ENCODE results near the gene ACACA. TPM values are rescaled to one million over a fixed set of nuclear protein-coding genes. Genes with fewer than 3 reads are reported as not detected.

ACACA gene
- total RNA-seq, 1 experiment from 2014 or later = 33.0 TPM

DNA sequence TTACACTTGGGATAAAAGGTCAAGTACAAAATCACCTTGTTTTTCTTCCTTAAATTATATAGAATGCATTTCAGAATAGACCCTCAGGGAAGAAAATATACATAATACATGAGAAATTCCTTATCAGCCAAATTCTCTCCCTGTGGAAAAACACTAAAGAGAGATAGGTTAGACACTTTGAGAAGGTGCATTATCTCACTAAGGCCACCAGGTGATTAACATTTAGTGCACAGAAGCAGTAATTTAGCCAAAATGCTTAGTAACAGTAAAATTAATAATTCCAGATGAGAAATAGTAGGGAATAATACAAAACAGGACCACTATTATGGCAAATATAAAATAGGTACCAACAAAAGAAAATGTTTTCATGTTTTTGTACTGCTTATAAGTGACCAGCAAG is 216.1 kb downstream of the ACACA start:
- intact Hi-C loops (cut with micrococcal nuclease) = loop anchor here (5.0 kb wide), 1 partner anchor 43 kb away; no protein-coding TSS in a partner anchor
- H3K4me1 ChIP-seq (ENCODE audit: insufficient read depth, low read length) = 0 out of 2 replicates have a peak, but pooled peaks cover 2% of the 10 kb centered on the region
- no peaks in the 10 kb centered on the region for H3K79me2 ChIP-seq (ENCODE audit: low read length)
- H4K20me1 ChIP-seq (ENCODE audit: low read length) = no peaks in the 10 kb centered on the region
- TF ChIP-seq, protein P1, sequence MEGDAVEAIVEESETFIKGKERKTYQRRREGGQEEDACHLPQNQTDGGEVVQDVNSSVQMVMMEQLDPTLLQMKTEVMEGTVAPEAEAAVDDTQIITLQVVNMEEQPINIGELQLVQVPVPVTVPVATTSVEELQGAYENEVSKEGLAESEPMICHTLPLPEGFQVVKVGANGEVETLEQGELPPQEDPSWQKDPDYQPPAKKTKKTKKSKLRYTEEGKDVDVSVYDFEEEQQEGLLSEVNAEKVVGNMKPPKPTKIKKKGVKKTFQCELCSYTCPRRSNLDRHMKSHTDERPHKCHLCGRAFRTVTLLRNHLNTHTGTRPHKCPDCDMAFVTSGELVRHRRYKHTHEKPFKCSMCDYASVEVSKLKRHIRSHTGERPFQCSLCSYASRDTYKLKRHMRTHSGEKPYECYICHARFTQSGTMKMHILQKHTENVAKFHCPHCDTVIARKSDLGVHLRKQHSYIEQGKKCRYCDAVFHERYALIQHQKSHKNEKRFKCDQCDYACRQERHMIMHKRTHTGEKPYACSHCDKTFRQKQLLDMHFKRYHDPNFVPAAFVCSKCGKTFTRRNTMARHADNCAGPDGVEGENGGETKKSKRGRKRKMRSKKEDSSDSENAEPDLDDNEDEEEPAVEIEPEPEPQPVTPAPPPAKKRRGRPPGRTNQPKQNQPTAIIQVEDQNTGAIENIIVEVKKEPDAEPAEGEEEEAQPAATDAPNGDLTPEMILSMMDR (conservative IDR thresholded peaks at IDR 0.05; ENCODE audit: low read depth, low read length) = peak; percentile 15; the same call in 1 of the 2 replicates
- TF ChIP-seq EZH2phosphoT487 (IDR thresholded peaks at IDR 0.05; ENCODE audit: borderline replicate concordance, low read length) (no peak), EZH2 (IDR thresholded peaks at IDR 0.05; ENCODE audit: low read length, unreplicated experiment) (no peak)
- no peak overlapping the region for H3K4me2 ChIP-seq (ENCODE audit: low read length)
- H3K9me3 ChIP-seq (ENCODE audit: low read length) = no peaks in the 10 kb centered on the region
- POLR2A ChIA-PET (ENCODE audit: unreplicated experiment) = no interaction called here
- H3F3A ChIP-seq (ENCODE audit: low read length, unreplicated experiment) = no peaks in the 10 kb centered on the region
- DNase-seq = no peak
- CTCF ChIA-PET = no interaction called here
- ATAC-seq = no peak
- H3K4me3 ChIP-seq (ENCODE audit: low read length) = no peak overlapping the region
- no peaks in the 10 kb centered on the region for H3K9me2 ChIP-seq (replicated peaks; ENCODE audit: low read length)
- H3K27me3 ChIP-seq (ENCODE audit: low read length) = no peaks in the 10 kb centered on the region
- H3K27ac ChIP-seq (ENCODE audit: low read length) = no peak overlapping the region
- H3K36me3 ChIP-seq (ENCODE audit: low read depth, low read length) = peaks cover 21% of the 10 kb centered on the region
- H2AFZ ChIP-seq (ENCODE audit: low read length) = no peak overlapping the region
- BruUV-seq (replicated peaks) = no TSS peak
- no peak overlapping the region for H3K9ac ChIP-seq (ENCODE audit: low read length)

DNA sequence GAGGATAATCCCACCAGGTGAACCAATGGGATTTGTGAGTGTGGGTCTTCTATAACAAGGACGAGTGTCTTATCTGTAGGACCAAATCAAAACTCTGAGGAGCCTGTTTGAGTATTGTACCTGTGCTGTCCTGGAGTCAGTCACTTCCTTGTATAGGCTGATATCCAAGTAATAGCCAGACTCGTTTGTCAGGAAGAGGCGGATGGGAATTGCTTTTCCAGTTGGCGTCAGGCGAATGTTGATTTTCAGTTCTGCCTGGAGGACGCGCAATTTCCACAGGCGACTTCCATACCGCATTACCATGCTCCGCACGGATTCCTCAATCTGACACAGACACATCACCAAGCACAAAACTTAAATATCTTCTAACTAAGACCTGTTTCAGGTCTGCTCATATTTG is 218.5 kb downstream of the ACACA start:
- Histone ChIP-seq H3K9me2 (replicated peaks; ENCODE audit: low read length) (no peaks in the 10 kb centered on the region), H3K4me3 (ENCODE audit: low read length) (no peak overlapping the region), H3K4me2 (ENCODE audit: low read length) (no peak overlapping the region), H3K4me1 (ENCODE audit: insufficient read depth, low read length) (peaks cover 5% of the 10 kb centered on the region), H4K20me1 (ENCODE audit: low read length) (no peaks in the 10 kb centered on the region), H3K27ac (ENCODE audit: low read length) (no peak overlapping the region), H3K27me3 (ENCODE audit: low read length) (no peaks in the 10 kb centered on the region), H3K79me2 (ENCODE audit: low read length) (no peaks in the 10 kb centered on the region), H3K9me3 (ENCODE audit: low read length) (no peaks in the 10 kb centered on the region), H3K9ac (ENCODE audit: low read length) (no peak overlapping the region), H3F3A (ENCODE audit: low read length, unreplicated experiment) (no peaks in the 10 kb centered on the region), H2AFZ (ENCODE audit: low read length) (no peak overlapping the region), H3K36me3 (ENCODE audit: low read depth, low read length) (peaks cover 20% of the 10 kb centered on the region)
- CTCF ChIA-PET = no interaction called here
- POLR2A ChIA-PET (ENCODE audit: unreplicated experiment) = no interaction called here
- intact Hi-C loops (cut with micrococcal nuclease) = no loop called here
- no peak for DNase-seq
- no peak for ATAC-seq
- TF ChIP-seq EZH2phosphoT487 (IDR thresholded peaks at IDR 0.05; ENCODE audit: borderline replicate concordance, low read length) (no peak), EZH2 (IDR thresholded peaks at IDR 0.05; ENCODE audit: low read length, unreplicated experiment) (no peak)
- TF ChIP-seq, protein P1 (conservative IDR thresholded peaks at IDR 0.05; ENCODE audit: low read depth, low read length) = no peak
- BruUV-seq (replicated peaks) = no TSS peak

DNA sequence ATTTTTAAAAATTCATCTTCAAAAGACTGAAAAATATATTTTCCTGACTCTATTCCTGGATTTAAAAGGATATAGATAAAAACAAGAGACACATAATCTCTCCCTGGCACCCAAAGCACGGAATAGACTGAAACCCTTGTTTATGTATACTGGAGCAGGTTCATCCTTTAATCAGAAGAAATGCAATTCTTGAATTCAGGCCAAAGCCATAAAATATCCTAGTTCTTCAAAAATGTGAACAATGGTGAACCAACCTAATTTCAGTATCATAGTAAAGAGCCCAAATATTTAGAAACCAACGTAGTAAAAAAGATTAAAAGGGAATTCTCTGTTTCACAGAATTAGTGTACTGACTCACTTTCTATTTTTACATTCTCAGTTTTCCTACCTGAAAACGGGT is 219.4 kb downstream of the ACACA start:
- no peak for TF ChIP-seq EZH2phosphoT487 (IDR thresholded peaks at IDR 0.05; ENCODE audit: borderline replicate concordance, low read length)
- no peak for TF ChIP-seq EZH2 (IDR thresholded peaks at IDR 0.05; ENCODE audit: low read length, unreplicated experiment)
- TF ChIP-seq, protein P1 (conservative IDR thresholded peaks at IDR 0.05; ENCODE audit: low read depth, low read length) = no peak
- Histone ChIP-seq H3K9me2 (replicated peaks; ENCODE audit: low read length) (no peaks in the 10 kb centered on the region), H4K20me1 (ENCODE audit: low read length) (no peaks in the 10 kb centered on the region), H3K4me2 (ENCODE audit: low read length) (no peak overlapping the region), H3F3A (ENCODE audit: low read length, unreplicated experiment) (no peaks in the 10 kb centered on the region), H2AFZ (ENCODE audit: low read length) (no peak overlapping the region), H3K79me2 (ENCODE audit: low read length) (no peaks in the 10 kb centered on the region), H3K4me3 (ENCODE audit: low read length) (no peak overlapping the region), H3K27ac (ENCODE audit: low read length) (no peak overlapping the region), H3K4me1 (ENCODE audit: insufficient read depth, low read length) (peaks cover 13% of the 10 kb centered on the region), H3K36me3 (ENCODE audit: low read depth, low read length) (peaks cover 16% of the 10 kb centered on the region), H3K9ac (ENCODE audit: low read length) (no peak overlapping the region), H3K27me3 (ENCODE audit: low read length) (no peaks in the 10 kb centered on the region), H3K9me3 (ENCODE audit: low read length) (no peaks in the 10 kb centered on the region)
- no TSS peak for BruUV-seq (replicated peaks)
- intact Hi-C loops (cut with micrococcal nuclease) = no loop called here
- ChIA-PET CTCF (no interaction called here), POLR2A (ENCODE audit: unreplicated experiment) (no interaction called here)
- no peak for ATAC-seq
- DNase-seq = peak; percentile 12
